GM06990 (cell line): Measurements from ENCODE around the gene MAN2B2.

ENCODE experiments used
- DNase-seq: peaks from one replicate; pipeline ENCODE4 v3.0.0-alpha.2; 2011; ENCODE audit not compliant: insufficient read length; ENCODE audit errors: extremely low read depth
- H3K27me3 ChIP-seq: replicated peaks from 2 replicates; pipeline ENCODE4 v1.6.0; 2011; ENCODE audit warnings: low read length; ENCODE audit not compliant: control insufficient read depth, insufficient read depth
- H3K36me3 ChIP-seq: 2 replicates; pipeline ENCODE4 v1.5.1; 2011; ENCODE audit warnings: low read length; ENCODE audit not compliant: control insufficient read depth, insufficient read depth
- H3K4me3 ChIP-seq: replicated peaks from 2 replicates; pipeline ENCODE4 v1.5.1; 2011; ENCODE audit warnings: low read depth, mild to moderate bottlenecking, control low read depth, low read length
- TF ChIP-seq, protein P1 (sequence below): IDR thresholded peaks from 2 replicates; pipeline ENCODE4 v1.5.1; 2011; ENCODE audit warnings: low read length, control low read depth, mild to moderate bottlenecking, inconsistent platforms; ENCODE audit not compliant: insufficient read depth, poor library complexity, severe bottlenecking

The MAN2B2 gene

DNA sequence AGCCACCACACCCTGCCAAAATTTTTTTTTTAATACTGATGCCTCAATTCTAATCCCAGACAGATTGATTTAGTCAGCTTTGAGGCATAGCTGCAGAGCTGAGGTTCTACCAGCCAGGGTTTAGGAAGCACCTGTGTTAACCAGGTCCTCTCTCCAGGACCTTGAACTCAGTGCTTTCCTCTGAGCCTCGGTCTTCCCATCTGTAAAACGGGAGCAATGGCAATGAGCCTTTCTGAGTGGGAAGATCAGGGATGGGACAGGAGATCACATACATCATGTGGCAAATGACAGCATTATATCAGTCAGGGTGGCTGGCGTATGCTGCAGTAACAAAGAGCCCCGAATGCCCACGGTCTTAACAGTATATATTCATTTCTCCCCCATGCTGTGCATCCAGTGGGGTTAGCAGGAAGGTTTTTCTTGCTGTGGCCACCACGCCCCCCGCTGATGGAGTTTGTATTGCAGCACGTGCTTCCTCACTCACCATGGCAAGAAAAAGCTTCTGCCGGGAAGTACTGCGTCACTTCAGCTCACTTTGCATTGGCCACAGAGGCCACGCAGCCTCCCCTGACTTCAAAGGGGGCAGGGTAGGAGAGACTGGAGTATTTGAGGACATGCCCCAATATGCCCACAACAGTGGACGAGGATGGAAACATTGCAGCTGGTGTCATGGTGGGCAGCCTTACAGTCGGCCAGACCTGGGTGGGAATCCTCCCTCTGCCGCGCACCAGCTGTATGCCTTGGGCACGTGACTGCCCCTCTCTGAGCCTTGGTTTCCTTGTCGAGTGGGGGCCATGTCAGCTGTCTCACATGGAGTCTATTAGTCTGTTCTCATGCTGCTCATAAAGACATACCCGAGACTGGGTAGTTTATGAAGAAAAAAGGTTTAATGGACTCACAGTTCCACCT, 41.4 kb downstream of the MAN2B2 start:
- TF ChIP-seq, protein P1, sequence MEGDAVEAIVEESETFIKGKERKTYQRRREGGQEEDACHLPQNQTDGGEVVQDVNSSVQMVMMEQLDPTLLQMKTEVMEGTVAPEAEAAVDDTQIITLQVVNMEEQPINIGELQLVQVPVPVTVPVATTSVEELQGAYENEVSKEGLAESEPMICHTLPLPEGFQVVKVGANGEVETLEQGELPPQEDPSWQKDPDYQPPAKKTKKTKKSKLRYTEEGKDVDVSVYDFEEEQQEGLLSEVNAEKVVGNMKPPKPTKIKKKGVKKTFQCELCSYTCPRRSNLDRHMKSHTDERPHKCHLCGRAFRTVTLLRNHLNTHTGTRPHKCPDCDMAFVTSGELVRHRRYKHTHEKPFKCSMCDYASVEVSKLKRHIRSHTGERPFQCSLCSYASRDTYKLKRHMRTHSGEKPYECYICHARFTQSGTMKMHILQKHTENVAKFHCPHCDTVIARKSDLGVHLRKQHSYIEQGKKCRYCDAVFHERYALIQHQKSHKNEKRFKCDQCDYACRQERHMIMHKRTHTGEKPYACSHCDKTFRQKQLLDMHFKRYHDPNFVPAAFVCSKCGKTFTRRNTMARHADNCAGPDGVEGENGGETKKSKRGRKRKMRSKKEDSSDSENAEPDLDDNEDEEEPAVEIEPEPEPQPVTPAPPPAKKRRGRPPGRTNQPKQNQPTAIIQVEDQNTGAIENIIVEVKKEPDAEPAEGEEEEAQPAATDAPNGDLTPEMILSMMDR: no peak
- DNase-seq: no peak
- Histone ChIP-seq H3K27me3 (no peaks in the 10 kb centered on the region), H3K36me3 (peaks cover 28% of the 10 kb centered on the region), H3K4me3 (no peak overlapping the region)

DNA sequence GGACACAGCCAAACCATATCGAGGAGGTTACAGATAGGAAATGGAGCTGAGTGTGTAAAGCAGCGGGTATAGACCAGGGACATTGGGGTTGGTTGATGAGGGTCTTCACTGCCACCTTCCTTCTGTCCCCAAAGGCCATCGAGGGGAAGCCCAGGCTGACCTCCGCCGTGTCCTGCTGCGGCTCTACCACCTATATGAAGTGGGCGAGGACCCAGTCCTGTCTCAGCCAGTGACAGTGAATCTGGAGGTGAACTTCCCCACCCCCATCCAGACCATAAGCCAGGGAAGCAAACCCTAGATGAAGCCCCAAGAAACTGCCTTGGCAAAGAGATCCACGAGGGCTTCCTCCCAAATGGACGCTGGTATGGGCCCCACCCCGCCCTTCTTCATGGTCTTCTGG, 42.3 kb downstream of the MAN2B2 start:
- no peak for DNase-seq
- Histone ChIP-seq H3K36me3 (peaks cover 25% of the 10 kb centered on the region), H3K4me3 (no peak overlapping the region), H3K27me3 (no peaks in the 10 kb centered on the region)
- TF ChIP-seq, protein P1: no peak

DNA sequence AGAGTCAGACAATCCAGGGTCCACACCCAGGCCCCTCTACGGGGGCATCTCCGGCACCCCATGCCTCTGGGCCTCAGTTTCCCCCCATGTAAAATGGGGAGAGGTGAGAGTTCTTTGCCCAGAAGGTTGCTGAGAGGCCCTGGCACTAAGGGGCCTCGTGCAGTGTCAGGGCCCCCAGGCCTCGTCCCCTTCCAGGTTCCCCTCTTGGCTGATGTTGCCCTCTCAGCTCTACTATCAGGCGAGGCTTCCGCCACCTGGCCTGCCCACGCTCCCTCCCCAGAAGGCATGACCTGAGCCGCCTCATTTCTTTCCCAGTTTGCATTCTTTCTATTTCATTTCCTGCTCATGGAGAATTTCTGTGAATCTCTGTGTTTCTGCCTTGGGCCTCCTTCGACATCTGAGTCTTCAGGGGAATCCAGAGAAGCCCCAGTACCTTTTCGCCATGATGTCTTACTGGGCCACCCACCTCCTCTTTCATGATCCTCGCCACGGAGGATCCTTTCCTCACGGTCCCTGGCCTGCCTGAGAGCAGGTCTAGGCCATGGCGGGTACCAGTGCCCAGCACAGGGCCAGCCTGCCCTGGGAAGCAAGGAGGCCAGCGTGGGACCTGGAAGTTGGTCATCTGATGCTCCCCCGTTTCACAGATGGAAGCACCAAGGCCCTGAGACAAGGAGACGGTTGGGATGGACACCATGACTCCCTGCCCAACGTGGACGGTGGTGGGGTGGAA, 43.6 kb downstream of the MAN2B2 start:
- H3K36me3 ChIP-seq: peaks cover 25% of the 10 kb centered on the region
- TF ChIP-seq, protein P1: no peak
- DNase-seq: no peak
- H3K4me3 ChIP-seq: no peak overlapping the region
- no peaks in the 10 kb centered on the region for H3K27me3 ChIP-seq

DNA sequence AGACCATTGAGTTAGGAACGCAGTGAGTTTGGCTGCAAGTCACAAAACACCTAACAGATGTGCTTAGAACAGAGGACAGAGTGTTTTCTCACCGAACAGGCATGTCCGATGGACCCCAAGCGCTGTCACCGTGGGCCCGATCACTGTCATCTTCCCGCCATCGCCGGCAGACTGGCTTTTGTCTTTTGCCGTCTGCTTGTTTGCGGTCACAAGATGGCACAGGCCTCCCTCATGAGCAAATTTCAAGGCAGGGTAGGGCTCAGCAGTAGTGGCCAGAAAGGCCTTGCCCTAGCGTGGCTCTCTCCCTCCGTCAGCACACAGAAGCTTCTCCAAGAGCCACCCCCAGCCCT, 44.1 kb downstream of the MAN2B2 start:
- H3K36me3 ChIP-seq: peaks cover 24% of the 10 kb centered on the region
- TF ChIP-seq, protein P1: no peak
- no peaks in the 10 kb centered on the region for H3K27me3 ChIP-seq
- H3K4me3 ChIP-seq: no peak overlapping the region
- DNase-seq: no peak

DNA sequence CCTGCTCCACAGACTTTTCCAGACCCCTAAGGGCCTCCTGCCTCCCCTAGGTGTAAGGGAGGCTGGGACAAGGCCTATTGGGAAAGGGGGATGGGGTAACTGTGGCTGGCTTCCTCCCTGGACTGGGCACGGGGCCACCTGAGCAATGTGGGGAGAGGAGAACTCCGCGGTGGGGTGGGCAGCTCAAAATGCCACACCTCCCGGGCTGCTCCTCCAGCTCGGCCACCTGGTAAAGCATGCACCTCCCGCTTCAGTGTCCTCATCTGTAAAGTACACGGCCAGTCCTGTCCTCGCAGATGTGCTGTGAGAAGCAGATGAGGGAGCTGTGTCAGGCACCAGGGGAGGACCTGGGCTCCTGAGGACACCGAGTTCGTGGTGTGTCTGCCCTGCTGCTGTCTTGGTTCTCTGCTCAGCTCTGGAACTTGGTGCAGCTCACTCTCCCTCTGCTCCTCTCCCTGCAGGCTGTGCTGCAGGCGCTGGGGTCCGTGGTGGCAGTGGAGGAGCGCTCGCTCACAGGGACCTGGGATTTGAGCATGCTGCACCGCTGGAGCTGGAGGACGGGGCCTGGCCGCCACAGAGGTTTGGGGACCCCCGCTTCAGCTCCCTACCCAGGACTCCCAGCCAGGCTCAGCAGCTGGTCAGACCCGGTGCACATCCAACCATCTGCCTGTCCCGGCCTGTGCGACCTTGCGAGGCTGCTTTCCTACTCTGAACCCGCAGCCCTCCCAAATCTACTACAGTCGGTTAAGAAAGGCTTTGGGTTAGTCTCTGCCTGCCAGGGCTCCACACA, 44.7 kb downstream of the MAN2B2 start:
- no peak overlapping the region for H3K4me3 ChIP-seq
- H3K27me3 ChIP-seq: no peaks in the 10 kb centered on the region
- TF ChIP-seq, protein P1: no peak
- H3K36me3 ChIP-seq: peaks cover 23% of the 10 kb centered on the region
- no peak for DNase-seq
